ENCODE data around the gene CRACR2B. TPM values are rescaled to one million over a fixed set of nuclear protein-coding genes. Genes with fewer than 3 reads are reported as not detected.

CRACR2B gene
- total RNA-seq, 1 donor from 2014 or later = 1.5 TPM

DNA sequence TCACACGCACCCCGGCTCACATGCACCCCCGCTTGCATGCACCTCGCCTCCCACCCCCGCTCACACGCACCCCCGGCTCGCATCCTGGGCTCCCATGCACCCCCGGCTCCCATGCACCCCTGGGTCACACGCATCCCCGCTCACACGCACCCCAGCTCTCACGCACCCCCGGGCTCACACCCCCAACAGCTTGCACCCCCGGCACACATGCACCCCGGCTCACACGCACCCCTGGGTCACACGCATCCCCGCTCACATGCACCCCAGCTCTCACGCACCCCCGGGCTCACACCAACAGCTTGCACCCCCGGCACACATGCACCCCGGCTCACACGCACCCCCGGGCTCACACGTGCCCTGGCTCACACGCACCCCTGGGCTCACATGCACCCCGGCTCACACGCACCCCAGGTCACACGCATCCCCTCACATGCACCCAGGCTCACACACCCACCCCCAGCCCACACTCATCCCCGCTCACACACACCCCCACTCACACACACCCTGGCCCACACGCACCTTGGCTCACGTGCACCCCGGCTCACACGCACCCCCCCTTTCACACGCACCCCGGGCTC, 31.1 kb downstream of the CRACR2B start:
- intact Hi-C loops (cut with micrococcal nuclease) = no loop called here
- H3K27ac Mint-ChIP-seq = no peak overlapping the region
- no peak overlapping the region for H3K4me3 Mint-ChIP-seq
- H3K9me3 Mint-ChIP-seq = no peaks in the 10 kb centered on the region
- no peak for DNase-seq
- H3K27me3 Mint-ChIP-seq = no peaks in the 10 kb centered on the region
- no peaks in the 10 kb centered on the region for H3K36me3 Mint-ChIP-seq (ENCODE audit: low read depth)
- H3K4me1 Mint-ChIP-seq = no peaks in the 10 kb centered on the region

DNA sequence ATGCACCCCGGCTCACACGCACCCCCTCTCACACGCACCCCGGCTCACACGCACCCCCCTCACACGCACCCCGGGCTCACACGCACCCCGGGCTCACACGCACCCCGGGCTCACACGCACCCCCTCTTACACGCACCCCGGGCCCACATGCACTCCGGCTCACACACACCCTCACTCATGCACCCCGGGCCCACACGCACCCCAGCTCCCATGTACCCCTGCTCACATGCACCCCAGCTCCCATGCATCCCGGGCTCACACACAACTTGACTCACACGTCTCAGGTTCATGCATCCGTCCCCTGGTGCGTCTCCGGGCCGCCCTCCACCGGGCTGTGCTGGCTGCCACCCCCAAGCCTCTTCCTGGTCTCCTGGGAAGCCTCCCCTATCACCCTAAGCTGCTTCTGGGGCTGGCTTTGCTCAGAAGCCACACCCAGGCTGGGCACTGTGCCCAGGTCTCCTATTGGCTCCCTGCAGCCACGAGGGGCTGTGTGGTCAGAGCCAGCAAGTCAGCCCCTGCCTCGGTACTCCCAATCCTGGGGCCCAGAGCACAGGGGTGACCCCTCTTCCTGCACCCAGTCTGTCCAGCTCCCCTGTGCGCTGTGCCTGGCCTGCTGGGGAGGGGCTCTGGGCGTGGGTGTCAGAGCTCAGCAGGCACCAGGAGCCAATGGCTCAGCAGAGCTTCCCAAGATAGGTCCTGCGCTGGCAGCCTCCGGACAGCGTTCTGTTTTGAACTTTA, 31.8 kb downstream of the CRACR2B start:
- no peaks in the 10 kb centered on the region for H3K9me3 Mint-ChIP-seq
- DNase-seq = no peak
- no peaks in the 10 kb centered on the region for H3K27me3 Mint-ChIP-seq
- H3K4me3 Mint-ChIP-seq = no peak overlapping the region
- no peaks in the 10 kb centered on the region for H3K36me3 Mint-ChIP-seq (ENCODE audit: low read depth)
- H3K4me1 Mint-ChIP-seq = no peaks in the 10 kb centered on the region
- intact Hi-C loops (cut with micrococcal nuclease) = no loop called here
- H3K27ac Mint-ChIP-seq = no peak overlapping the region

DNA sequence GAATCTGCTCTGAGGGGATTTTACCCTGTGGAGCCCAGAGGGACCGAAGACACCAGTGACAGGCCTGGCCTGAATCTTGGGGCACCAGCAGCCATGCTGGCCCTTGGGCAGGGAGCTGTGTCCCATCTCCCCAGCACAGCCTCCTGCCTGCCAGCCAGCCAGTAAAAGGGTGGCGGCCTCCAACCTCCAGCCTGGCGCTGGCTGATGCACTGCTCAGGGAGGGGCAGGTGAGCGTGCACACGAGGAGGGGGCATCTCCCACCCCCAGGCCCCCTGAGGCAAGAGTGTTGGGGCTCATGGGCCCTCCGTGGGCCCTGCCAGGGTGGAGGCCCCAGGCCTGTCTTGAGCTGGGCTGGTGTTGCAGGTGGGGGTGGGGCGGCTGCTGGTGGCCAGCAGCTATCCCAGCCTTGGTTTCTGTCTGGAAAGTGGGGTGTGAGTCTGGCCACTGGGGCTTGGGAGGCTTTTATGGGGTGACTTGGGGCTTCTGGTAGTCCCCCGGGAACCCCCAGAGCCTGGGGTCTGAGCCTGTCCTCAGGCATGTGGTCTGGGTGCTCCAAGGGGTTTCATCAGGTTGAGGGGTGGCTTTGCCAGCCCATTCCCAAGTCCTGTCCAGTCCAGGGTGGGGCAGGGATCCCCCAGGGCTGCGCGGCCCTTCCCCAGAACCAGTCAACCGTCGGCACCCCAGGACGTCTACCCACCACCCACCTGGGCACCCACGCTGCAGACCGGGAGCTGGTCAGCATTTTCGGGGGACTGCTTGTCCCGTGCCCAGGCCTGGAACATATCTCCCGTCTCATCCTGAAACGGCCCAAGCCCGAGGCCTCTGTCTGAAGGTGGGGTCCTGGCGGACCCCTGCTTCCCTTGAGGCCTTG, 32.8 kb downstream of the CRACR2B start:
- intact Hi-C loops (cut with micrococcal nuclease) = no loop called here
- H3K4me1 Mint-ChIP-seq = no peaks in the 10 kb centered on the region

DNA sequence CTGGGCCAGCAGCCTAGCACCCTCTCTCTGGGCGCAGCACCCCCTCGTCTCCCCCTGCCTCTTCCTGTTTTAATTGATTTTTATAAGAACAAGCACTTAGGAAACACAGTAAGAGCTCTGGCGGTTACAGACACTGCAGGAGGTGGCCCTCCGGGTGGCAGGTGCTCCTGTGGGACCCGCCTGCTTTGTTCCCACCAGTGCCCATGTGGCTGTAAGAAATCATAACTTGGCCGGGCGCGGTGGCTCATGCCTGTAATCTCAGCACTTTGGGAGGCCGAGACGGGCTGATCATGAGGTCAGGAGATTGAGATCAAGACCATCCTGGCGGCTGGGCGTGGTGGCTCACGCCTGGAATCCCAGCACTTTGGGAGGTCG, 33.4 kb downstream of the CRACR2B start:
- no peaks in the 10 kb centered on the region for H3K9me3 Mint-ChIP-seq
- H3K27ac Mint-ChIP-seq = no peak overlapping the region
- no peaks in the 10 kb centered on the region for H3K36me3 Mint-ChIP-seq (ENCODE audit: low read depth)
- intact Hi-C loops (cut with micrococcal nuclease) = no loop called here
- no peak overlapping the region for H3K4me3 Mint-ChIP-seq
- no peaks in the 10 kb centered on the region for H3K27me3 Mint-ChIP-seq
- H3K4me1 Mint-ChIP-seq = no peaks in the 10 kb centered on the region
- DNase-seq = no peak

More for the DNA sequence above, 32.8 kb downstream of the CRACR2B start:
- Mint-ChIP-seq H3K36me3 (ENCODE audit: low read depth) (no peaks in the 10 kb centered on the region), H3K27ac (no peak overlapping the region), H3K9me3 (no peaks in the 10 kb centered on the region), H3K27me3 (no peaks in the 10 kb centered on the region), H3K4me3 (no peak overlapping the region)
- no peak for DNase-seq

DNA sequence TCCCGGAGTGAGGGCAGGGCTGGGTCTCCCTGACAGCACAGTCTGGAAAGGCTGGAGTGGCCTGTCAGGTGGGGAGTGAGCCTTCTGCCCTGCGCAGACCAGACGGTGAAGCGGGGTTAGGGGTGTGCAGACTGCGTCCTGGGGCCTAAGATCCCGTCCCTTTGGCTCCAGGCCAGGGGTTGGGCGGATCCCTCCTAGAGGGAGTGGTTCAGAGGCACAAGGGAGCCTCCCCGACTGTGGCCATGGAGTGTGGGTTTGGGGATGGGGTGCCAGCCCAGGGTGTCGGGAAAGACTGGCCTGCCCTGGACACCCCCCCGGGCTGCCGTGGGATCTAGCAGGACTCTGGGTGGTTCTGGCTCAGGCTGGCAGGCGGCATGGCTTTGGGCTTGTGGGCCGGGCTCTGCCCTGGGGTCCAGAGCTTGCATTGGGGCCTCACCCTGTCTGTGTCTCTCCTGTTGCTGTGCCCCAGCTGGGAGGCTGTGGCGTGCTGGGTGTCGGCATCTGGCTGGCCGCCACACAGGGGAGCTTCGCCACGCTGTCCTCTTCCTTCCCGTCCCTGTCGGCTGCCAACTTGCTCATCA, 34.5 kb downstream of the CRACR2B start:
- Mint-ChIP-seq H3K27me3 (no peaks in the 10 kb centered on the region), H3K4me3 (no peak overlapping the region), H3K9me3 (no peaks in the 10 kb centered on the region), H3K36me3 (ENCODE audit: low read depth) (no peaks in the 10 kb centered on the region), H3K4me1 (no peaks in the 10 kb centered on the region), H3K27ac (no peak overlapping the region)
- intact Hi-C loops (cut with micrococcal nuclease) = no loop called here
- DNase-seq = no peak

DNA sequence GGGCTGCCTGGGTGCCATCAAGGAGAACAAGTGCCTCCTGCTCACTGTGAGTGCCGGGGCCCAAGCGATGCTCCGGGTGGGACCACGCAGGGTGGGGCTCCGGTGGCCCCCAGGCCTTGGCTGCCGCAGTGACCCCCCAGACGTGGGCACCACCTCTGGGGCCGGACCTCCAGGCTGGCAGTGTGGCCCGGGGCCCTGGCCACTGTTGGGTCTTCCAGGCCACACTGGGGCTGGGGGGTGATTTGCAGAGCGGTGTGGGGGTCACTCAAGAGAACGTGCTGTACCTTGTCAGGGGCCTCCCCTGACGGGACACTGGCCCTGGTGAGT, 34.9 kb downstream of the CRACR2B start:
- no peak overlapping the region for H3K27ac Mint-ChIP-seq
- no peaks in the 10 kb centered on the region for H3K9me3 Mint-ChIP-seq
- H3K27me3 Mint-ChIP-seq = no peaks in the 10 kb centered on the region
- no peaks in the 10 kb centered on the region for H3K4me1 Mint-ChIP-seq
- DNase-seq = no peak
- H3K4me3 Mint-ChIP-seq = no peak overlapping the region
- intact Hi-C loops (cut with micrococcal nuclease) = no loop called here
- H3K36me3 Mint-ChIP-seq (ENCODE audit: low read depth) = no peaks in the 10 kb centered on the region

DNA sequence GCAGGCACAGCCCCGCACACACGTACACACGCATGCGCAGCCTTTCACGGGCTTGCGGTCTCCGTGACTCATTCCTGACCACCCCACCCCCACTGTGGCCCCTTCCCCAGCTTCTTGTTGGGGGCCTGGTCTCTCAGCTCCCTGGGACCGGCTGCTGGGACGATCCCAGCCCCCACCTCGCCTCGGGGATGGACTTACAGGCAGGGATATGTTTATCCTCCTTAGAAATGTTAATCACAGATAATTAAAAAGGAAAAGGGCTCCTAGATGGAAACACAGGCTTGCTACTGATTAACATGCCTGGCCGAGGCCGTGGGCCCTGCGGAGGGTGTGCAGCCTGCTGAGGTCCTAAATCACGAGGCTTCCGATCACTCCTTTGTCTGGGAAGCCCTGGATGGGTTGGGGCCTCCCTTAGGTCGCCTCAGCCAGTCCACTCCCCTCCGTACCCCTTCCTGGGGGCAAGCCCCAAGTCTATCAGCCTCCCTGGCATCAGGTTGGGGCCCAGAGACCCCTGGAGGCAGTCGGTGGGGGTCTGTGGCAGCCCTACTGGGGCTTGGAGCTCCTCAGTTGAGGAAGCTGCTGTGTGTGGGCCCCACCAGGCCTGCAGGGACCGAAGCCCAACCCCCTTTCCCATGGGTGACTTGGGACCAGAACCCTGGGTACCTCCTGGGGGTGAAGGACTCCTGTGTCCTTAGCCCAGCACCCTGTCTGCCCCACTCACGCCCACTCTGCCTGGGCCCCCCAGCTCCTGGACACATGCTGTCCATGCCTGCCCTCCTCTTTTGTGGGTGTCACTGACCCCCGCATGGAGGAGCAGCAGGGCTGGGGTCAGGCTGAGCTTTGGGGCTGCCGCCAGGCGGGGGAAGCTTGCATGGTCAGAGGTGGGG, 35.5 kb downstream of the CRACR2B start:
- H3K27ac Mint-ChIP-seq = no peak overlapping the region
- DNase-seq = no peak
- intact Hi-C loops (cut with micrococcal nuclease) = no loop called here
- H3K4me3 Mint-ChIP-seq = no peak overlapping the region
- no peaks in the 10 kb centered on the region for H3K4me1 Mint-ChIP-seq
- no peaks in the 10 kb centered on the region for H3K9me3 Mint-ChIP-seq
- H3K36me3 Mint-ChIP-seq (ENCODE audit: low read depth) = no peaks in the 10 kb centered on the region
- H3K27me3 Mint-ChIP-seq = no peaks in the 10 kb centered on the region

DNA sequence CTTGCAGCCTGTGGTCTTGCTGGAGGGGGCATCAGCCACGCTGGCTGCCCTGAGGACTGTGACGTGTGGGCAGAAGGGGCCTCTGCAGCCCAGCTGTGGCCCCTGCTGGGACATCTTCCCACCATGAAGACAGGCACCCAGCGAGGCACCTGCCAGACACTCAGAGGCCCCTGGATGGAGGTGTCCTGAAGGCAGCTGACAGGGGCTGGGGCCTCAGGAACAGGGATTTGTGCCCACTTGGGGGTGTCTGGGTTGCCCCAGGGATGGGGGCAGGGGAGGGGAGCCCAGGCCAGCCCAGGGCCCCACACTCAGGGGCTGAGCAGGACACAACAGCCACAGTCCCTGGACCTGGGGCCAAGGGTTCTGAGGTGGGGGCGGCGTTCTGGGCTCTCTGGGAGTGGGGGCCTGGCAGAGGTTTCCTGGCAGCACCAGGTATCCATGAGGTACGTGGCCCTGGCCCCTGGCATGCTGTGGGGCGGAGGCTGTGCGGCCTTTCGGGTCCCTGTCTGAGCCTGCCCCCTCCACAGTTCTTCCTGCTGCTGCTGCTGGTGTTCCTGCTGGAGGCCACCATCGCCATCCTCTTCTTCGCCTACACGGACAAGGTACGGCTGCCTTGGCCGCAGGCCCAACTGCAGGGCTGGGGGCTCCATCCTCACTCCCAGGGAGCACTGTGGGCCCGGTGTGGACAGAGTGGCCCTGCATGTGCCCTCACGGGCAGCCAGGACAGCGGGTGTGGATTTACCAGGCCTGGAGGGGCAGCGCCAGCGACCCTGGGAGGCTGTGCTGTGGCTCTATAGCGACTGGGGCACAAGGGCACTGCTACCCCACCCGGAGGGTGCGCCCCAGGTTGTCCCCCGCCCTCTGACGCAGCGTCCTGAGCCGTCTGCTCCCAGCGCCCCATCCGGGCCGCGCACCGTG, 36.5 kb downstream of the CRACR2B start:
- H3K36me3 Mint-ChIP-seq (ENCODE audit: low read depth) = no peaks in the 10 kb centered on the region
- no peak overlapping the region for H3K27ac Mint-ChIP-seq
- no peaks in the 10 kb centered on the region for H3K9me3 Mint-ChIP-seq
- H3K27me3 Mint-ChIP-seq = no peaks in the 10 kb centered on the region
- DNase-seq = no peak
- no peaks in the 10 kb centered on the region for H3K4me1 Mint-ChIP-seq
- intact Hi-C loops (cut with micrococcal nuclease) = no loop called here
- H3K4me3 Mint-ChIP-seq = no peak overlapping the region

DNA sequence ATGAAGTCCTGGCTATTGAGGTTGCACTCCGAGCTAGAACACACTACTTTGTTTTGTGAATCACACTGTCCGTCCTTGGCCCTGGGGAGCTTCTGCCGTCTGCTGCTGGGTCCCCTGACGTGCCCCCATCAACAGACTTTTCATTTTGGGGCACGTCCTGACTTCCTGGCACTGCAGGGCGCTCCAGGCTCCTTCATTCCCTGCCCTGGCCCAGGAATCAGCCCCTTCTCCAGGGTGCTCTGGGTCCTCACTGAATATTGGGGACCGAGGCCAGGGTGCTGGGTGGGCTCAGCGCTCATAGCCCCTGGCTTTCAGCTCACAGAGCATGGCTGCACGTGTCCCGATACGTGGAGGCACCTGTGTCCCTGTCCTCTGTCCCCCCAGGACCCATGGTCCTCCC, 37.2 kb downstream of the CRACR2B start:
- no peak overlapping the region for H3K27ac Mint-ChIP-seq
- H3K4me1 Mint-ChIP-seq = no peaks in the 10 kb centered on the region
- no peak for DNase-seq
- no peaks in the 10 kb centered on the region for H3K27me3 Mint-ChIP-seq
- H3K9me3 Mint-ChIP-seq = no peaks in the 10 kb centered on the region
- intact Hi-C loops (cut with micrococcal nuclease) = no loop called here
- no peaks in the 10 kb centered on the region for H3K36me3 Mint-ChIP-seq (ENCODE audit: low read depth)
- no peak overlapping the region for H3K4me3 Mint-ChIP-seq

DNA sequence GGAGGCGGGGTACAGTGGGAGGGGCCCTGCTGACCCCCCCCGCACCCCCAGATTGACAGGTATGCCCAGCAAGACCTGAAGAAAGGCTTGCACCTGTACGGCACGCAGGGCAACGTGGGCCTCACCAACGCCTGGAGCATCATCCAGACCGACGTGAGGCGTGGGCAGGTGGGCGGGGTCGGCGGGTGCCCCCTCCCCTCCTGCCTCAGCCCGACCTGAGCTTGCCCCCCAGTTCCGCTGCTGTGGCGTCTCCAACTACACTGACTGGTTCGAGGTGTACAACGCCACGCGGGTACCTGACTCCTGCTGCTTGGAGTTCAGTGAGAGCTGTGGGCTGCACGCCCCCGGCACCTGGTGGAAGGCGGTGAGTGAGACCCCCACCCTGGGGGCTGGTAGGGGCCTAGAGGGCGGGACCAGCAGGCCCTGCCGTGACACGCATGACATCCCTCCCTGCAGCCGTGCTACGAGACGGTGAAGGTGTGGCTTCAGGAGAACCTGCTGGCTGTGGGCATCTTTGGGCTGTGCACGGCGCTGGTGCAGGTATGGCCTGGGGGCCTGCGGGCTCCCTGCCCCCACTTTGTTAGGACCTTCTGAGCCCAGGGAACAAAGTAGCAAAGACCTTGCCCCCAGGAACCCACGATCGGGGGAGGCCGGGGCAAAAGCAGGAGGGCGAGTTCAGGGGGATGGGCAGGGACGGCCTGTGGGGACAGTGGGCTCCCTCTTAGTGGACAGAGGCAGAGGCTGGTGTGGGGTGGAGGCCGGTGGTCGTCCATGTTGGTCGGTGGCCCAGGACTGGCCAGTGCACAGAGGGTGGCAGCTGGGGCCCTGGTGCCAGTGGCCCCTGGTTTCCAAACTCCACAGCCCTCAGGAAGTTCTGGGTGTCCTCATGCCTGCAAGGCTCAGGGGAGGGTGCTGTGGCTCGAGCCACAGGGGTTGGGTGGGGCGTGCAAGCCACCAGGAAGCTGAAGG, 38.0 kb downstream of the CRACR2B start:
- intact Hi-C loops (cut with micrococcal nuclease) = no loop called here
- H3K36me3 Mint-ChIP-seq (ENCODE audit: low read depth) = no peaks in the 10 kb centered on the region
- H3K27ac Mint-ChIP-seq = no peak overlapping the region
- no peaks in the 10 kb centered on the region for H3K9me3 Mint-ChIP-seq
- no peak for DNase-seq
- no peak overlapping the region for H3K4me3 Mint-ChIP-seq
- no peaks in the 10 kb centered on the region for H3K4me1 Mint-ChIP-seq
- H3K27me3 Mint-ChIP-seq = no peaks in the 10 kb centered on the region

DNA sequence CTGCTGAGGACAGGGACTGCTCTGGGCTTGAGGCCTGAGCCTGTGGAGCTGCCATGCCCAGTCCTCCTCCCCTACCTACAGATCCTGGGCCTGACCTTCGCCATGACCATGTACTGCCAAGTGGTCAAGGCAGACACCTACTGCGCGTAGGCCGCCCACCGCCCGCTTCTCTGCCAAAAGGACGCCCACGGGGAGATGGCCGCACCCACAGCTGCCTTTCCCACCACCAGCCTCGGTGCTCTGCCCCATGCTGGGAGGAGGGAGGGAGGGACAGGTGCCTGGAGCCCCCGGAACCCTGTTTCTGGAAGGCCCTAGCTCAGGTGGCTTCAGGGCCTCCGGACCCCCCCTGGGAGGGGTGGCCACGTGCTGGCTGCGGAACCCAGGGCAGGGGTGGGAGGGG, 38.8 kb downstream of the CRACR2B start:
- intact Hi-C loops (cut with micrococcal nuclease) = no loop called here
- no peak for DNase-seq
- no peak overlapping the region for H3K4me3 Mint-ChIP-seq
- H3K4me1 Mint-ChIP-seq = no peaks in the 10 kb centered on the region
- H3K9me3 Mint-ChIP-seq = no peaks in the 10 kb centered on the region
- H3K27ac Mint-ChIP-seq = no peak overlapping the region
- H3K36me3 Mint-ChIP-seq (ENCODE audit: low read depth) = no peaks in the 10 kb centered on the region
- no peaks in the 10 kb centered on the region for H3K27me3 Mint-ChIP-seq

DNA sequence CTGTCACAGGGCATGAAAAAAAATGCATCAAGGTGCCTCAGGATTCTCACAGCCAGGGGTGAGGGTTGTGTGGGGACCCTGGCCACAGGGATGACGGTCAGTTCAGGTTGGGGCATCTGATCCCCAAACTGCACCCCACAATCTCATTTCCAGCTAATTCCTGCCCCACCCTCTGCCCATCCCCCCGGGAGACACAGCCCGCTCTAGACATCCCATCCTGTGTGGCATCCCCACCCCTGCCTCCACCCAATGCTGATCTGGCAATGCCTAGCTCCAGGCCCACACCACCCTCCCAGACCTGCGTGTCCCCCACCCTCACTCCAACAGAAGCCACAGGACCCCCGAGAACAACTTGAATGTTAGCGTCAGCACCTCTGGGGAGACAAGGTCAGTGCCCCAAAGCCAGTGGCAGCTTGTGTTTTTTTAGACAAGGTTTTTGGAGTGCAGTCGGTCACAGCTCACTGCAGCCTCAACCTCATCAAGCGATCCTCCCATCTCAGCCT, 40.2 kb downstream of the CRACR2B start:
- no peak overlapping the region for H3K4me3 Mint-ChIP-seq
- no peak overlapping the region for H3K27ac Mint-ChIP-seq
- no peaks in the 10 kb centered on the region for H3K36me3 Mint-ChIP-seq (ENCODE audit: low read depth)
- H3K27me3 Mint-ChIP-seq = no peaks in the 10 kb centered on the region
- H3K4me1 Mint-ChIP-seq = no peaks in the 10 kb centered on the region
- intact Hi-C loops (cut with micrococcal nuclease) = no loop called here
- no peaks in the 10 kb centered on the region for H3K9me3 Mint-ChIP-seq
- DNase-seq = no peak

All from activated CD4-positive, alpha-beta T cell treated with anti-CD3 and anti-CD28 coated beads, Interleukin-2, amount 10 ng/mL, durations not matched to agents 24 days and 14 days (primary cell).